ENCODE measurements around the gene GRIP1. TPM values are rescaled to one million over a fixed set of nuclear protein-coding genes. Genes with fewer than 3 reads are reported as not detected.

The GRIP1 gene
- total RNA-seq, 1 donor from 2014 or later = 20.5 TPM

GRCh38 chr12:66692986-66693385 is 14.1 kb upstream of the GRIP1 start:
- no peak for DNase-seq (ENCODE audit: low spot score)

DNA sequence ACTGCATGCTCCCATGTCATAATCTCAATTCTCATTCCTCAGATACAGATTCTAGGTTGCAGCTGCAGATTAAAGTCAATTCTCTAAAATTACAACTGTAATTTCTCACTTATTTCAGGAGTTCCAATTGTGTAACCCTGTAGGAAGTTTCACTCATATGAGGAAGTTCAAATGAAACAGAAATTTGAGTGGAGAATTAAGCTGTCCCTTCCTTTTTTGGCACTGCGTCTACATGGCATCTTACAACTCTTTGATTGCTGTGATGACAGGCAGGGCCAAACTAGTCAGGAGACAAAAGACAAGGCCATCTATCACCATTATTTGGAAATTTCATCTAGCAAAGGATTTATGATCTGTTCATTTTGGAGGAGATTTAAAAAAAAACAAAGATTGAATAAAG is 13.3 kb upstream of the GRIP1 start:
- DNase-seq (ENCODE audit: low spot score) = no peak

DNA sequence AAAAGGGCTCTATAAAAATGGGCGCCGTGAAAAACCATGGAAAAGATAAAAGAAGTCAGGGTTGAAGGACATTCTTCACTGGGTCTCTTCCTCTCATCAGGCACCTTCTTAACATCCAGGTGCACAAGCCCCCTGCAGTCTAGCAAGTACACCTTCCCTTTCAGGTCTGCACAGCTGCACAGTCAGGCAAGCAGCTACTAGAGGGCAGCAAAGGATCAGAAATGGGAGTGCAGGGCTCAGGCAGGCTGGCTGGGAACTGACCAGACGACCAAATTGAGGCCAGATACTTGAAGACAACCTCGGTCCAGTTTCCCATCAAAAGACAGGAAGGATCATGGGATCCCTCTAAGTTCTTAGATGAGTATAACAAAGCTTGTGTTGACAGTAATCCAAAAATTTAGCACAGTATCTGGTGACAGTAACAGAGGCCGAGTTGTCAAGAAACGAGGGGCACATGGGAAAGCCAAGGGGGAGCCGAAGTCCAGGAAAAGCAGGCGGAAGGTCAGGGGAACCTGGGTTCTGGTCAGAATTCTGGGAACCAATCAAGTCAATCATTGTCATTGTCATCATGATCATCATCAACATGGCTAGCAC is 10.1 kb upstream of the GRIP1 start:
- DNase-seq (ENCODE audit: low spot score) = peak; percentile 47

GRCh38 chr12:66684222-66684621 is 5.3 kb upstream of the GRIP1 start:
- DNase-seq (ENCODE audit: low spot score) = no peak

GRCh38 chr12:66683822-66684221 is 4.9 kb upstream of the GRIP1 start:
- no peak for DNase-seq (ENCODE audit: low spot score)

DNA sequence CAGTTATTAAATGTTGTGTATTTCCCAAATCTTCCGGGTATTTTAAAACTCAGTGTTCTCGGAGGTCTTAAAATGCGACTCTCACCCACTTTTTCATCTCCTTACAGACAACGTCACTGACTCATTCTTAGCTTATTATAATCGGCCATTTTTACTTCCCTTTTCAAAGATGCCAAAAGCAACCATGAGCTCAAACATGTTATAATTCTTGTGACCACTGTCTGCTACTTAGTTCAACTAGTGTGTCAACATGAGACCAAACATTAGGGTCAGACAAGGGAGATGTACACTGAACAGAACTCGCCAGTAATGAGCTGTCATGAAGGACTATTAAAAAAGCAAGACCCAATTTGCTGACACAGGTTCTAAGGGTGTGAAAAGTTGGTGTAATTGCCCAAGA is 4.2 kb upstream of the GRIP1 start:
- no peak for DNase-seq (ENCODE audit: low spot score)

- DNase-seq (ENCODE audit: low spot score) = peak; percentile 12
These were observed 697 bp upstream of the GRIP1 start for GRCh38 chr12:66679461-66680084.

GRCh38 chr12:66676241-66676640 is 2.6 kb downstream of the GRIP1 start:
- DNase-seq (ENCODE audit: low spot score) = no peak

DNA sequence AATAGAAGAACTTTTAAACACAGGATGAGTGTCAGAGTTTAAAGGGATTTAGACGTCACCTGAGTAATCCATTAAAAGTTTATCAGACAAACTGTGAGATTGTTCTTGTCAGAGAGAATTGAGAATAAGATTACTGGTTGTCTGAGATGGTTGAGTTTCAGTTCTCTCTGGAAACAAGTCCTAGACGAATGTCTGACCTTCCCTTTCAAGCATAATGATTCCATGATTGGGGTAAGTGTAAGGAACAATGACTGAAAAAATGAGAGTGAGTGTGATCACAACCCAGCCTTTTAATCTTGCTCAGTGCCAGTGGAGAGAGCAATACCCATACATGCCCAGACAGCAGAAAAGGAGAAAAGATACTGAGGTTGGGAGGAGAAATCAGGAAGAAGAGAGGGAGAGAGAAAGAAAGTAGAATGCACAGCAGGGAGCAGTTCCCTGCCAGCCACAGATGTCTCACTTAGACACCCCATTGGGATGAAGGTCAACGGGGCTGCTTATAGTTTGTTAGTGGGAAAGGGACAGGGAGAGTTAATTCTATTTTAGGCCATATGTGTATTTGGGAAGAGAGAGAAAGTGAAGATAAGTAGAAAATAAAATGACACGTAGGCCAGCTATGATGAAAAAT is 4.3 kb downstream of the GRIP1 start:
- no peak for DNase-seq (ENCODE audit: low spot score)

- no peak for DNase-seq (ENCODE audit: low spot score)
These were observed 9.3 kb downstream of the GRIP1 start for GRCh38 chr12:66669541-66669940.

- peak; percentile 42 for DNase-seq (ENCODE audit: low spot score)
These were observed 10.6 kb downstream of the GRIP1 start for GRCh38 chr12:66668311-66668710.

DNA sequence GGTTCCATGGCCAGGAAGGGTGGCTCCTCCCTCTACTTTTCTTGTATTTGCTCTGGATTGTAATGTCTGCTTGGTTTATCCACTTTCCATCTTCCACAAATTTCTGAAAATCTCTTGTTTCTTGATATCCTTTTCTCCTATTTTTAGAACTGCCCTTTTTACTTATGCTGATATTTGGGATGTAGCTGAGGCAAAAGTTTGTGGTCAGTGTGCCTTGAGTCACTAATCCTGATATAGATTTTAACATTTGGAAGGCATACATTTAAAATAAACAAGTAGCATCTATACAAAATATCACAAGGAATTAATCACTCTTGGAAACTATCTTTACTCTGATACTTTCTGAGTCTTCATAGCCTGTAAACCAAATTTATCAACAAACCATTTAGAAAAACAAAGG is 11.0 kb downstream of the GRIP1 start:
- DNase-seq (ENCODE audit: low spot score) = no peak

- DNase-seq (ENCODE audit: low spot score) = no peak
These were observed 12.4 kb downstream of the GRIP1 start for GRCh38 chr12:66666481-66666880.

- no peak for DNase-seq (ENCODE audit: low spot score)
These were observed 13.4 kb downstream of the GRIP1 start for GRCh38 chr12:66665435-66665985.

- DNase-seq (ENCODE audit: low spot score) = no peak
These were observed 14.8 kb downstream of the GRIP1 start for GRCh38 chr12:66664076-66664475.

GRCh38 chr12:66663611-66664010 is 15.3 kb downstream of the GRIP1 start:
- no peak for DNase-seq (ENCODE audit: low spot score)

DNA sequence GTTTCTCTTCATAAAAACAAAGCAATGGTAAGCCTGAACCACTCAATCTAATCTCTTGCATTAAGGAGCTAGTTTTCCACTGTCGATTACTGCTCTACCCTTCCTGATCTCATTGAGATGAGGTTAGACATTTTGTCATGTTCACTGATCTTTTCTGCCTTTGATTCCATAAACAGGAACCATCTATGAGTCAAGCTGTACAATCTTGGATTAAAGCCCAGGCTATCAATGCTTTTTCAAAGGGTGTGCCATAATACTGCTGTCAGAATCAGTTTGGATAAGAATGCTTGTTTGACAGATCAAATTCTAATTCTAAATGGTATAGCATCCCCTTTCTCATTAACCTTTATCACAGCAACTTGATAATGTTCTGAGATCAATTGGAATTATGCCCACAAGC is 16.1 kb downstream of the GRIP1 start:
- peak; percentile 24 for DNase-seq (ENCODE audit: low spot score)

GRCh38 chr12:66662179-66662578 is 16.7 kb downstream of the GRIP1 start:
- peak; percentile 11 for DNase-seq (ENCODE audit: low spot score)

- no peak for DNase-seq (ENCODE audit: low spot score)
These were observed 17.5 kb downstream of the GRIP1 start for GRCh38 chr12:66661357-66661756.

DNA sequence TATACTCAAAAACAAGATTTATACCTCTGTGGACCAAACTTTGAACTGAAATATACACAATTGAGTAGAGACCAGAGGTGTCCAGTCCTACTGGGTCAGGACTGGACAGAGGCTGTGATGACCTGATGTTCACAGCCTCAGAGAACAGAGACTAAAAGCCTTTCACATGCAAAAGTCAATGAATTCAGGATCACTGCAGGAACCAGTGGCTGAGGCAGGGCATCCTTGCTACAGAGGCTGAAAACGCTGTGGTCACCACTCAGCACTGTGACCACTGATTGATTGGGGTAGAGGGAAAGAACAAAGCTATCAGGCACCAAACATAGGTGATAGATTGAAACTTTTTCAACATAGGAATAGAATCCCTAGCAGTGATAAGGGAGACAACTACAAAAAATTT is 25.1 kb downstream of the GRIP1 start:
- DNase-seq (ENCODE audit: low spot score) = no peak

DNA sequence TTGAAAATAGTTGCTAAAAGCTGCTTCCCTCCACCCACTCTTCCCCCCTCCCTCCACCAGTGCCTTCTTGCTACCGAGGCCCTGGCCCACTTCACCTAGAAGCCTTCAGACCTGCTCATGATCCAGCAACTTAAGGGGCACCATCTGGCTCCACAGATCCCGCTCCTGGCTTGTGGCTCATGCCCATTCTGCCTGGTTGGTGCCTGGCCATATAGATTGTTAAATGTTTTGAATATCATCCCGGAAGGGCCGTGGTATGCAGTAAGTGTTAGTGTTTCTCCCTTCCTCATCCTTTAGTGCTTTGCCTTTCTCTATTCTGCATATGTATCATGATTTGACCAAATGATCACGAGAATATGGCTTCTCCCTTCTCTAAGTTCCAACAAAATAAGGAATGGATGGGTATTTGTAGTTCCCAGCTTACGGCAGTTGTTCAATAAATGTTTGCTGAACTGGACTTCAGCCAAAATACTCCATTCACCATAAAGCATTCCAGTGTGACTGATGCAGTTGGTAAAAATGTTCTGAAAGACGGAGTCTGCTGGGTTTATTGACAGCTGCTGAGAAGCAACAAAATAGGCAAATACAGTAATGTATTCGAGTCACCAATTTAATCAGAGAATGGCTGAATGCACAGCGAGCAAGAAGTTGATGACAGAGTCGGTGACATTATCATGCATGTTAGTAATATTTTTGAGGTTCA is 30.7 kb downstream of the GRIP1 start:
- no peak for DNase-seq (ENCODE audit: low spot score)

DNA sequence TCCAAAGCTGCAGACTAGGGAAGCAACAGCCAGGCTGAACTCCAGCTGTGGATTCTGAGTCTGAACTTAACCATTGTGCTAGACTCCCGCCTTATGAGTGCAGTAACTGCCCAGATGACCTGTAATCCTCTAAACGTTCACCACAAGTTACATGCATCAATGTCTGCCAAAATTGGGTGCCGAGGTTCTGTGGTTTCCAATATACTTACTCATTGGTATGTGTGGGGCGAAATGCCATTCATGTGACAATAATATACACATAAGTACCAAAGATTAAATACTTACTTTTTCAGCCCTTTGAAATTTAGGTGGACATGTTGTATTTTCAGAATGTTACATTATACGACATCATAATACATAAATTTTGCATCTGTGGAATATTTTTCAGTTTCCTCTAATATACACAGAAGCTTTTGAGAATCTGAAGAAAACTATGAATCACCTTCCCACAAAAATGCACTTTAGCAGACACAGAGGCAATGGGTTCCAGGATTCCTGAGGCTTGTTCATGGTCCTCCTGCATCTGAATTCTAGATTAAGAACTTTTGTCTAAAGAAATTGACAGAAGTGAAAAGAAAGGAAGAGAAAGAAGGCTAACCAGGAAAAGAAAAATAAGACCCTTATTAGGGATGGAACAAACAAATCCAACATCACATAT is 31.7 kb downstream of the GRIP1 start:
- DNase-seq (ENCODE audit: low spot score) = no peak

All from umbilical cord (tissue), 2 donors.